AG09319 (cell line): Measurements from ENCODE around the gene PNKD.

Experiments
- DNase-seq: peaks from one replicate; pipeline ENCODE4 v3.0.0-alpha.2; 2010; ENCODE audit warnings: low read depth; ENCODE audit errors: extremely low read depth
- CTCF ChIP-seq: IDR thresholded peaks from 2 replicates; pipeline ENCODE4 v1.5.1; 2011; ENCODE audit warnings: low read depth, mild to moderate bottlenecking, inconsistent platforms, low read length, moderate library complexity

The PNKD gene

GRCh38 chr2:218342837-218343236, 72.5 kb downstream of the PNKD start:
- TF ChIP-seq CTCF, result no peak
- DNase-seq, result no peak

- no peak for DNase-seq
- no peak for TF ChIP-seq CTCF
Measured at GRCh38 chr2:218343591-218343990, 73.3 kb downstream of the PNKD start.

- no peak for TF ChIP-seq CTCF
- DNase-seq, result no peak
Measured at GRCh38 chr2:218344090-218344754, 73.9 kb downstream of the PNKD start.

- no peak for TF ChIP-seq CTCF
- no peak for DNase-seq
Measured at GRCh38 chr2:218344755-218345417, 74.6 kb downstream of the PNKD start.

DNA sequence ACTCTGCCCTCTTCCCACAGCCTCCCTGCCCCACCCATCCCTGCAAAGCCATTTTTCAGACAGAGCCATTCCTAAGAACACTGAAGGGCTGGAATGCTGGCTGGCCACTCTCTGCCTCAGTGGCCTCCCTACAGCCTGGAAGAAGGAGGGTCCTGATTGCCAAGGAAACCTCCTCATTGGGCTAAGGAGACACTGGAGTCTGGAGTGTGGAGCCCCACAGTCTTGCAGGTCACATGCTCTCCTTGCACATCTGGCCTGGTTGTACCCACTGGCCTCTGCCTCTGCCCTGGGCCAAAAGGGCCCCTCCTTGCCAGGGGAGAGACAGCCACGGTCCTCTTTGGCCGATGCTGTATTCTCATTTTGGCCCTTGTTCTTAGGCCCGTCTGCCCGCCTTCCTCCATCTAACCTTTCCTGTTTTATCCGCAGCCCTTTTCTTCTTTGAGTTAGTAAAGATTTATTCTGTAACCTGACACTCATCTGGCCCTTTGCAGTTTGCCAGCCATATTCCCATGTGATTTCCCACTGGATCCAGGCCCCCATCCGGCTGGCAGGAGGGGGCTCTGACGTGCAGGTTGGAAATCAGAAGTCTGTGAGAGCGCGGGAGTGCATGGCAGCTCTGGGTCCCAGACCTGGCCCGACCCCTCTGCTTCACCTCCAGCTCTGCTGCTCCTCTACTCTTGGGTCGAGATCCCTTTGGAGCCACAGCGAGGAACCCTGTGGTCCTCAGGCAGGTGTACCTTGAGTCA, 75.3 kb downstream of the PNKD start:
- no peak for DNase-seq
- TF ChIP-seq CTCF, result no peak

DNA sequence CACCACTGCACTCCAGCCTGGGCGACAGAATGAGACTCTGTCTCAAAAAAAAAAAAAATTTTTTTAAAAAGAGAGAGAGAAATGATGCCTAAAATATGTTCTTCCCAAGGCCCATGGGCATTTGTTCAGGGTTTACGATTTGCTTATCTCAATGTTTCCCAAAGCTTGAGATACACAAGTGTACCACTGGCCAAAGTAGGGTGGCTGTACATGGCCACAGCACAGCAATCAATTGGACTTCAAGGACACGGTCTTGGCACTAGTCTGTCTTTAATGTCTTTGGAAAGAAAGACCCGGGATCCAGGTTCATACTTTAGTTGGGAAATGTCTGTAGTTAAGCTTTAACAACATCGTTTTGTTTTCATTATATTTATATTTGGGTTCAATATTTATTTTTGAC, 76.9 kb downstream of the PNKD start:
- no peak for DNase-seq
- TF ChIP-seq CTCF, result no peak

- no peak for TF ChIP-seq CTCF
- no peak for DNase-seq
Measured at GRCh38 chr2:218354045-218354444, 83.7 kb downstream of the PNKD start.
